Right atrium auricular region (tissue), 2 donors: Measurements from ENCODE around the gene KRT40. TPM values are rescaled to one million over a fixed set of nuclear protein-coding genes. Genes with fewer than 3 reads are reported as not detected.

Experiments used
- DNase-seq: peaks from one replicate; pipeline ENCODE4 v3.0.0-alpha.2; 2019; ENCODE audit warnings: low spot score
- H3K27ac ChIP-seq, 2 donors: fragments of 200-600 bp; sonication (generic); 1 replicate in 1 of 2; 2 replicates in 1 of 2; pipeline ENCODE4 v1.5.1; 2016 to 2019
- H3K27me3 ChIP-seq, 2 donors: fragments of 200-600 bp; sonication (generic); one replicate each; pipeline versions ENCODE4 v1.5.1 to v1.6.0; 2017 to 2019
- H3K36me3 ChIP-seq: fragments of 200-600 bp; sonication (generic); one replicate; pipeline ENCODE4 v1.5.1; 2016
- H3K4me1 ChIP-seq, 2 donors: fragments of 200-600 bp; sonication (generic); one replicate each; pipeline versions ENCODE4 v1.5.1 to v1.6.0; 2017 to 2019
- H3K4me3 ChIP-seq, 2 donors: fragments of 200-600 bp; sonication (generic); 1 replicate in 1 of 2; 2 replicates in 1 of 2; pipeline ENCODE4 v1.5.1; 2017 to 2019; ENCODE audit warnings: mild to moderate bottlenecking in 1 of 2, moderate library complexity in 1 of 2
- H3K9me3 ChIP-seq, 2 donors: fragments of 200-600 bp; sonication (generic); one replicate each; pipeline ENCODE4 v1.5.1; 2019
- total RNA-seq, 2 donors: library from RNA; depleted of rRNA; stranded (reverse); fragments of >200 nt; gene quantifications; one replicate each; pipeline ENCODE4 v1.1.0, GENCODE V29; 2016
- TF ChIP-seq, protein P1 (sequence below), 2 donors: fragments of 200-600 bp; sonication (generic); IDR thresholded peaks; one replicate each; pipeline ENCODE4 v1.5.1; 2019; ENCODE audit warnings: antibody characterized with exemption in 2 of 2

The KRT40 gene
- total RNA-seq, 2 donors from 2014 or later: not detected

DNA sequence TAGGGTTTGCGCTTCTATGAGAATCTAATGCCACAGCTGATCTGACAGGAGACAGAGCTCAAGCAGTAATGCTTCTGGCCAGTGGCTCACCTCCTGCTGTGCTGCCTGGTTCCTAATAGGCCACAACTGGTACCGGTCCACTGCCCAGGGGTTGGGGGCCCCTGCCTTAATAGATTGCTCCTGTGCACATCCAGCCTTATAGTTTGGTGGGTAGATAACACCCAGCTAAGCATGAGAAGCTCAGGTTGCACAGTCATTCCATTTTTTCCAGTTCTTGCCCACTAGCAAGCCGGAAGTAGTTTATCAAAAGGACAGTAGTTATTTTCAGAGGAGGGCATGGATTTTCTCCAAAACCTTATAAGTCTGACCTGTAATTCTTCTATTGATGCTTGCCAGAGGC is 35.3 kb upstream of the KRT40 start:
- Histone ChIP-seq H3K36me3 (no peaks in the 10 kb centered on the region), H3K27me3 (no peaks in the 10 kb centered on the region), H3K9me3 (no peaks in the 10 kb centered on the region), H3K4me3 (no peak overlapping the region), H3K4me1 (no peaks in the 10 kb centered on the region), H3K27ac (no peak overlapping the region)
- DNase-seq: no peak
- TF ChIP-seq, protein P1, sequence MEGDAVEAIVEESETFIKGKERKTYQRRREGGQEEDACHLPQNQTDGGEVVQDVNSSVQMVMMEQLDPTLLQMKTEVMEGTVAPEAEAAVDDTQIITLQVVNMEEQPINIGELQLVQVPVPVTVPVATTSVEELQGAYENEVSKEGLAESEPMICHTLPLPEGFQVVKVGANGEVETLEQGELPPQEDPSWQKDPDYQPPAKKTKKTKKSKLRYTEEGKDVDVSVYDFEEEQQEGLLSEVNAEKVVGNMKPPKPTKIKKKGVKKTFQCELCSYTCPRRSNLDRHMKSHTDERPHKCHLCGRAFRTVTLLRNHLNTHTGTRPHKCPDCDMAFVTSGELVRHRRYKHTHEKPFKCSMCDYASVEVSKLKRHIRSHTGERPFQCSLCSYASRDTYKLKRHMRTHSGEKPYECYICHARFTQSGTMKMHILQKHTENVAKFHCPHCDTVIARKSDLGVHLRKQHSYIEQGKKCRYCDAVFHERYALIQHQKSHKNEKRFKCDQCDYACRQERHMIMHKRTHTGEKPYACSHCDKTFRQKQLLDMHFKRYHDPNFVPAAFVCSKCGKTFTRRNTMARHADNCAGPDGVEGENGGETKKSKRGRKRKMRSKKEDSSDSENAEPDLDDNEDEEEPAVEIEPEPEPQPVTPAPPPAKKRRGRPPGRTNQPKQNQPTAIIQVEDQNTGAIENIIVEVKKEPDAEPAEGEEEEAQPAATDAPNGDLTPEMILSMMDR (IDR thresholded peaks at IDR 0.05): no peak

DNA sequence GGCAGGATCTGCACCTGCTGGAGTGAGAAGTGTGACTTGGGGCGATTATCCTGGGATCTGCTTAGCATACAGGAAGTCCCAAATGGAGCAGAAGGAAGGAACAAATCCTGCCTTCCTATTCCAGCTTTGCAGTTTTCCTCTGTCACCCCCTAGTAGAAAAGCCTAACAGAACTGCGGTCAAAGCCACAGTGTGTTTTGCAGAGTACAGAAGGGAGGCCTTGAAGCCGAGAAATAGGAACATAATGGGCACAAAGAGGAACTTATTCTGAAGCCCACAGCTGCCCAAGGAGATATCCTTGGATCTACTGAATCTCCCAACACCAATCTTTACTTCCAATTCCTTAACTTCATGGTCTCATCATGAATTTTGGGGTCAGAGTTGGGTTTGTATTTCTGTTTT is 34.4 kb upstream of the KRT40 start:
- Histone ChIP-seq H3K4me1 (no peaks in the 10 kb centered on the region), H3K4me3 (no peak overlapping the region), H3K27me3 (no peaks in the 10 kb centered on the region), H3K9me3 (no peaks in the 10 kb centered on the region), H3K27ac (no peak overlapping the region), H3K36me3 (no peaks in the 10 kb centered on the region)
- TF ChIP-seq, protein P1 (IDR thresholded peaks at IDR 0.05): no peak
- DNase-seq: no peak

DNA sequence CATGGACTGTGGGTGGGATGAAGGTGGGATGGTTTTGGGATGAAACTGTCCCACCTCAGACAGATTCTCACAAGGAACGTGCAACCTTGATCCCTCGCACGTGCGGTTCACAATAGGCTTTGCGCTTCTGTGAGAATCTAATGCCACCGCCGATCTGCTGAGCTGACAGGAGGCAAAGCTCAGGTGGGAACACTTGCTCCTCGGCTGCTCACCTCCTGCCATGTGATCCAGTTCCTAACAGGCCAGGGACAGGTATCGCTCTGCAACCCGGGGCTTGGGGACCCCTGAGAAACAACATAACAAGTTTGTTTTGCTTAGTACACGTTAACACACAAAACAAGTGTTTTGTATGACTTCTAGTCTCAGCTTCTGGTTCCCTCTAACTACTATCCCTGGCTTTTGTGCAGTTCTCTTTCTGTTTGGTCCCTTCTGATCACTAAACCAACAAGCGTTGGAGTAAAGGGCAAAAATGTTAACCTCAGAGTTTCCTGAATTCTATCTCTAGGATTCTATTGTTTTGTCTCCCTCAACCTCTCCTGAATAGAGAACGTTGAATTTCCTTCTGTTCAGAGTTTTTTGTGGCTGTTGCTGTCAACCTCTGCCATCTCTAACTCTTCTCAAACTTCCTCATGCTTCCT is 32.6 kb upstream of the KRT40 start:
- TF ChIP-seq, protein P1 (IDR thresholded peaks at IDR 0.05): no peak
- Histone ChIP-seq H3K9me3 (no peaks in the 10 kb centered on the region), H3K27ac (no peak overlapping the region), H3K4me1 (no peaks in the 10 kb centered on the region), H3K27me3 (no peaks in the 10 kb centered on the region), H3K4me3 (no peak overlapping the region), H3K36me3 (no peaks in the 10 kb centered on the region)
- no peak for DNase-seq

DNA sequence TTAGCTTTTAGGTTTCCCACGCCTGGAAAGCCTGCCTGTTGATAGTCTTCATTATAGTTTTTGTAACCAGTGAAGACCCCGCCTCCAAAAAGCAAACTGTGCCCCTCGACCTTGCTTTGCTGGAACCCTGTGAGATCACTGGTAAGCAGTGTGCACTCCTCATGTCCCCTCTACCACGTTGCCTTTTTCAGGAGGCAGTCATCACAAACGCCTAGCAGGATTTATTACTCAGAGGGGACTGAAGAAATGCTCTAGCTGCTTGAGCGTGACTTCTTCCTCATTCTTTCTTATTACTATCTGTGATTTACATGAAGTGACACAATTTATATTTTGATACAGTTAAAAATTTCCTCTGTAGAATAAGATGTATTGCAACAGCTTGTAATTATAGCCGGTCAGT is 31.3 kb upstream of the KRT40 start:
- Histone ChIP-seq H3K36me3 (no peaks in the 10 kb centered on the region), H3K9me3 (no peaks in the 10 kb centered on the region), H3K27me3 (no peaks in the 10 kb centered on the region), H3K27ac (no peak overlapping the region), H3K4me1 (no peaks in the 10 kb centered on the region), H3K4me3 (no peak overlapping the region)
- TF ChIP-seq, protein P1 (IDR thresholded peaks at IDR 0.05): no peak
- DNase-seq: no peak

DNA sequence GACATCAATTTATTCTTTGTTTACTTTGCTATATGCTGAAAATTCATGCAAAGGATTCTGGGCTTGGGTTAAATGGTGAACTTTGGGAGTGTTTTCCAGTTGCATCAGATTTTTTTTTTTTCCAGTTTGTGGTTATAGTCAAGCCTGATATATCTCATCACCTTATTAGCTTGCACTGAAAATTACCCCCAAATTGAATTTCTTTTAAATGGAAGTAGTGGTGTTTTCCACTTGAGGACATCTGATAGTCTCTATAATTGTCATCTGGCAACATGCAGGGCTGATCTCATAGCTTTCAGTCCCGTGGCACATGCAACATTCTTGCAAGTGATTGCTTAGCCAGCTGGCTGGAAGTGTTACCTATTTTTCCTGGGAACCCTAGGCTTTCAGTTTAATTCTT is 29.5 kb upstream of the KRT40 start:
- Histone ChIP-seq H3K9me3 (no peaks in the 10 kb centered on the region), H3K27ac (no peak overlapping the region), H3K36me3 (no peaks in the 10 kb centered on the region), H3K27me3 (no peaks in the 10 kb centered on the region), H3K4me3 (no peak overlapping the region), H3K4me1 (no peaks in the 10 kb centered on the region)
- DNase-seq: no peak
- TF ChIP-seq, protein P1 (IDR thresholded peaks at IDR 0.05): no peak

DNA sequence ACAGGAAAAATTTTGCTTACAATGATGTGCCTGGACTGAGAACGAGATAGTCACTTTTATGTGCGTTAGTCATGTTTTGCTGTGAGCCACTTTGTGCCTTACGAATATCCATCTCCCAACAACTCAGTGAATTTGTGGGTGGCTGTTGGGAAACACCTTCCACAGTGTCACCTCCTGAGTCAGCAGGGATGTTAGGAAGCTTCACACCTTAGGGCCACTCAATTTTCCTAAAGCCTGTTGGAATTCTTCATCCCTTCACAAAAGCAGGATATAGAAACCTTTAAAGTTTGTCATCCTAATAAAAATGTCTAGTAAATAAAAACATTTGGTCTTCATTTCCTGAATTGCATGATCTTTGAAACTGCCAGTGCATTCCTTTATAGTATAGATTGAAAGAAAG is 29.1 kb upstream of the KRT40 start:
- no peak overlapping the region for H3K4me3 ChIP-seq
- no peak for DNase-seq
- no peaks in the 10 kb centered on the region for H3K27me3 ChIP-seq
- H3K9me3 ChIP-seq: no peaks in the 10 kb centered on the region
- TF ChIP-seq, protein P1 (IDR thresholded peaks at IDR 0.05): no peak
- H3K4me1 ChIP-seq: no peaks in the 10 kb centered on the region
- H3K36me3 ChIP-seq: no peaks in the 10 kb centered on the region
- no peak overlapping the region for H3K27ac ChIP-seq
